Lung microvascular endothelial cell (primary cell): ENCODE results near the gene CNTFR. TPM values are rescaled to one million over a fixed set of nuclear protein-coding genes. Genes with fewer than 3 reads are reported as not detected.

ENCODE experiments used
- DNase-seq, 2 donors: peaks; one replicate each; pipeline versions ENCODE4 v3.0.0 to v3.0.0-alpha.2; 2010; ENCODE audit warnings: low read depth in 2 of 2
- total RNA-seq: library from RNA; depleted of rRNA; stranded (reverse); fragments of >200 nt; gene quantifications from 2 replicates; pipeline ENCODE4 v1.2.1, GENCODE V29; 2014

CNTFR gene
- total RNA-seq, 1 donor from 2014 or later: not detected

DNA sequence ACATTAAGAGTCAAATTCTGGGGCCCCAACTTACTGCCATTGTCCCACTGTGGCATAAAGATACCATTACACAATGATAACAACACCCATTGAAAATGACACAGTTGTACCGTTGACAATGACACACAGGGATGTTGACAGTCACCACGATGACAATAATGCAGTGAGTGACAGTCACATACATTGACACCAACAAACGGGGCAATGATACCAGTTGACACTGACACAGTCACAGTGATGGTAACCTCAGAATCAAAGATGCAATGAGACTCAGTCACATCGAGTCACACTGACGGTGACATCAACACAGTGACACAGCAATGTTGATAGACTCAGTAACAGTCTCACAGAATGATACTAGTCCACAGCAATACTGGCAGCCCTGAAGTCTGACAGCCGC, 16.9 kb downstream of the CNTFR start:
- no peak for DNase-seq

DNA sequence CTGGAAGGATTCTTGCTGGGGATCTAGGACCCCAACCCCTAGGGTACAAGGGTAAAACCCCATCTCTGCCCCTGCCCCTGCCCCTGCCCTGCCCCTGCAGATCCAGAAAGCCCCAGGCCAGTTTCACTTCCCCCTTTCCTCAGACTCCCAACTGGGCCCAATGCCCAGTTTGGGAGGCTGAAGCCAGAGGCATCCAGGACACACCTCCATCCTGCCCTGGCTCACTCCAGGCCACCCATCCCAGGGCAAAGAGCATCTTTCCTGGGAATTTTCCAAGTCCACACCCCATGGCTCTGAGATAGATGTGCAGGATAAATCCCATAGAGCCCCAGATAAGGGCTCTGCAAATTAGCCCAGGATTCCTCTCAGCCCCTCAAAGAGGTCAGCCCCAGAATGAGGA, 17.4 kb downstream of the CNTFR start:
- no peak for DNase-seq

DNA sequence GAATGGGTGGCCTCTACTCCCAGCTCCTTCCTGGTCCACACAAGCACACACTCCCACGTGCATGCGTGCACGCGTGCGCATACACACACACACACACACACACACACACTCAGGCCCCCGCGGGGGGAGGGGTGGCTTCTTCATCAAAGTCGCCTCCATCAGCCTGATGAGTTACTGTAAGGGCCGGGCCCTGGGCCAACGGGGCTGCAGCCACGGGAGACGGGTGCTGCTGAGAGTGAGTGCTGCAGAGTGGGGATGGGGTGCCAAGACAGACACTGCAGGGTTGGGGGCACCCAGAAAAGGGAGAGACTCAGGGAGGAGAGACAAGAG, 18.1 kb downstream of the CNTFR start:
- DNase-seq: no peak

DNA sequence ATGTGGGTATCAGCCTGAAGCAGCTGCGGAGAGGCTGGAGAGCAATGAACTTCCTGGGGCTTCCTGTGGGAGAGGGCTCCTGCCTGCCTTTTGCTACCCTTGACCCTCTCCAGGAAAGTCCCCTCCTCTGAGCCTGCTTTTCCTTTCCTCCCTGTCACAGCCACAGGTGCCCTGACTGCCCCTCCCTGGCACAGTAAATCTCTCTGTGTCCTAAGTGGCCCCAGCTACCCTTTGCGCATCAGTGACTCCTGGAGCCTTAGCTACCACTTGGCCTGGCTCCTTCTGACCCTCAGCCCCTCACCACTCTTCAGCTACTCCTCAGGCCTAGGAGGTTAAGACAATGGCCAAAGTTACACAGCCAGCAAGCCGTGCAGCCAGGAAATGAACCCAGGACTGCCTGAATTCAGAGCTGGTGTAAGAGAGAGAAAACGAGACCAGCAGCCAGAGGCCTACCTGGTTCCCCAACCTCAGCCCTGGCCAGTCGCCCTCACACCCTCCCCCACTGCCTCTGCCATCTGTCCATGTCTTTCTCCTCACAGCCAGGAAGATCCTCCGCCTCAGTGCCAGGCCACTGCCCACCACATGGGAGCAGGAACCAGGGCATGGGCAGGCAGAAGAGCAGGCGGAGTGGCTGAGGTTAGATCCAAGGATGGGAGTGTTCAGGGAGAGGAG, 18.6 kb downstream of the CNTFR start:
- no peak for DNase-seq

DNA sequence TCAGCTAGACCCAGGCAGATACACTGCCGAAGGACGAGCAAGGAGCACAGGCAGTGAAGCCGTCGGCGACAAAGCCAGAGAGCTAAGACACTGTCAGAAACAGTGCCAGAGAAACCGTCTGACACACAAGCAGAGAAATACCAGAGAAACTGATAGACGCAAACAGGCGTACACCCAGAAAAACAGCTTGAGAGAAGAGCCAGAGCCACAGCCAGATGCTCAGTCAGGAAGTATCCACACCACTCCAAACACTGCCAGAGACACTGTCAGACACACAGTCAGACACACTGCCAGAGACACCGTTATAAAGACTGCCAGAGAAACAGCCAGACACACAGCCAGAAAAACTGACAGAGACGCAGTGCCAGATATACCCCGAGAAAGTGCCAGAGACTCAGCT, 19.1 kb downstream of the CNTFR start:
- no peak for DNase-seq

DNA sequence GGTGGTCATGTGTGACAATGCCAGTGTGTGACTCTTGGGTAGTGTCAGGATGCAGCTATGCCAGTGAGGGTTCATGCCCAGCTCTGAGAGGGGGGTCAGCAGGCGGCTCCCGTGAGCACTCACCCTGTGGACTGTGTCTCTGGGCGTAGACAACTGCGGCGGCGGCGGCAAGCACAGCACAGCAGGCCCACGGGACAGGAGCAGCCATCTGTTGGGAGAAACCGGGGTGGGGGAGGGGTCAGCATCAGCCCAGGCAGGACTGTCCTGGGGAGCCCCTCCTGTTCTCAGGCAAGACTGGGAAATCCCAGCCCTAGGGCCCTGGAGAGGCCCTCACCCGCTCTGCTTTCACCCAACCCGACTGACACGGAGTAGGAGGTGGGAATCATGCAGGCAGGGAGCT, 20.8 kb downstream of the CNTFR start:
- DNase-seq: no peak

DNA sequence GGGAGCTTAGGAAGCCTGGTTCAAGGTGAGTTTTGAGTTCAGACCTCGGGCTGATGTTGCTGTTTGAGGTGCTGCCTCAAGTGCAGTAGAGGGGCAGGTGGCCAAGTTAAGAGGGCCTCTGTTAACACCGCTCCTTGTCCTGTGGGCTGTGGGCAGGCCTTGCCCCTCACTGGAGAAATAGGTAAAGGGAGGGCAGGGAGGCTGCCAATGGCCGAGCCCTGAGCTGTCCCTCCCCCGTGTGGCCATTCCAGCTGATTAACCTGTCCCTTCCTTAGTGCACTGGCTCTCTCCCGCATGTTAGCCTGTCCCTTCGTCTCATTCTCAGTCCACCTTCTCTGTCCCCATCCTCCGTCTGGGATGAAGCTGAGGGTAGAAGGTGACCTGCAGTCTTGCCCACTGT, 21.4 kb downstream of the CNTFR start:
- no peak for DNase-seq

DNA sequence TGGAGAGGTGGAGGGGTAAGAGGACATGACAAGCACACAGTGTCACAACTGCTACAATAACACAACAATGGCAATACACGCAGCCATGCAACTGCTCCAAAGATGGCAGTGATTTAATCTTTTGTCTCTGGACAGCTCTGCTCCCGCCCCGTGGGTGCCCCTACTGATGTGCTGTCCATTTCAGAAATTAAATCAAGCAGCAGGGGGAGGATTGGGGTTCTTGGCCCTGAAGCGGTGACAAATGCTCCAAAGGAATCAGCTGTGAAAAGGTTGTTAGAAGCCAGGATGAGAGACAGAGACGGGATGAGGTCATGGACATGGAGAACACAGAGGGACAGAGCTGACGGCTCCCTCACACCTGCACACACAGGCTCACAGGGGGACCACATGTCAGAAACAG, 22.6 kb downstream of the CNTFR start:
- no peak for DNase-seq

DNA sequence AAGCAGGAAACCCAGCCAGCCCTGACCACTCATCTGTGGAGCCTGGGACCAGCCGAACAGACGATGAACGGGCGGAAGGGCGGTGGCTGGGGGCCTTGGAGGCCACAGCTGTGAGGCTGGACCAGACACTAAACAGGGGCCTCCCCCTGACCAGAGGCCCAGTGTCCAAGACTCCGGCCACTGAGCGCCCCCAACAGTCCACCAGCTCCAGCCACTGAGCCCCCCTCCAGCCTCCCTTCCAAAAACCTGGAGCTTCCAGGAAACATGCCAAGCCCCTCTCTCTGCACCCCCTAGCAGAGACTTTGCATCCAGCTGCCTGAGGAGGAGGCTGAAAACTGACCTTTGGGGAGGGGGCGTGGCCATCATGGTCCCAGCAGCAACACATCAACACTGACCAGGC, 23.2 kb downstream of the CNTFR start:
- no peak for DNase-seq

DNA sequence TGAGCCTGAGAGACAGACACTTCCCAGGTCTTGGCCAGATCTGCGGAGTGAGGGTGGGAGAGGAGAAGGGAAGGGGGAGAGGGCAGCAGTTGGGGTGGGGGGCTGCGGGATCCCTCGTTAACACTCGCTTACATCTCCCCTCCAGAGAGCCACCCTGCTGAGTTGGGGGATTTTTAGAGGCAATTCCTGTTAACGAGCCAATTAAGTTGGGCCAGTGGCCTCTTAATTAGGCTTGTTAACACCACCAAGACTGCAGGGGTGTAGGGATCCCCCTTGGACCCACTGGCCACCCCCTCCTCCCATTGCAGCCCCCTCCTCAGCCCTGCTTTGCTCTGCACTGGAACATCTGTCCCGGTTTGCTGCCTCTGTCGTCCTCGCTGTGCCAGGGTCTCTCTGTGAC, 23.7 kb downstream of the CNTFR start:
- no peak for DNase-seq

DNA sequence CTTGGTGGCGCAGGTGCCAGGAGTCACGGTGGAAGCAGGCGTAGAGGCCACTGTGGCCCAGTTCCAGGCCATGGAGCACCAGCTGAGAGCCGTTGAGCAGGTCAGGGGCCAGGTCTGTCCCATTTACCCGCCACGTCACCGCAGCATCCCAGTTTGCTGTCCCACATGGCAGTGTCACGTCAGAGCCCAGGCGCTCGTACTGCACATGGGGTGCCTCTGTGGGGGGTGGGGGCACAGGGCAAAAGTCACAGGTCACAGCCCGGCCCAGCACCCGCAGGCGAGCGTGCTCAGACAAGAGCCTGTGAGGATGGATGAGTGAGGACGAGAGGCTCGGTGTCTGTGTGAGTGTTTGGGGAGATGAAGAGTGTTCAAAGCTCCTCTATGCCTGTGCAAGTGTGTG, 24.9 kb downstream of the CNTFR start:
- DNase-seq: no peak

DNA sequence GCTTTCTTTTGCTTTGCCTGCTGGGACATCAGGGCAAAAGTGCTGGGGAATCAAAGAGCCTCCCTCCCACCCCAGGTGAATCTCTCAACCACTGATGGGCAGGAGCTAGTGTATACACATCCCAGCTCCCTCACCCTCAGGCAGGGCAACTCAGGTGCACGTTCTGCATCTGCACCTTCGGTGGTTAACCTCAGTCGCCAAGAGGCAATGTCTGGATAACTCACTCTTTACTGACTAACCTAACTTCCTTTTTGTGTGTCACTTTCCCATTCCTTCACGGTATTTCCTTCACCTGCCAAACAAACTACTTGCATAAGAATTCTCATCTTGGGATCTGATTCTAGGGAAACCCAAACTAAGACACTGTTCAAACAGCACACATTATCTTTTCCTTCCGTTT, 26.3 kb downstream of the CNTFR start:
- no peak for DNase-seq

DNA sequence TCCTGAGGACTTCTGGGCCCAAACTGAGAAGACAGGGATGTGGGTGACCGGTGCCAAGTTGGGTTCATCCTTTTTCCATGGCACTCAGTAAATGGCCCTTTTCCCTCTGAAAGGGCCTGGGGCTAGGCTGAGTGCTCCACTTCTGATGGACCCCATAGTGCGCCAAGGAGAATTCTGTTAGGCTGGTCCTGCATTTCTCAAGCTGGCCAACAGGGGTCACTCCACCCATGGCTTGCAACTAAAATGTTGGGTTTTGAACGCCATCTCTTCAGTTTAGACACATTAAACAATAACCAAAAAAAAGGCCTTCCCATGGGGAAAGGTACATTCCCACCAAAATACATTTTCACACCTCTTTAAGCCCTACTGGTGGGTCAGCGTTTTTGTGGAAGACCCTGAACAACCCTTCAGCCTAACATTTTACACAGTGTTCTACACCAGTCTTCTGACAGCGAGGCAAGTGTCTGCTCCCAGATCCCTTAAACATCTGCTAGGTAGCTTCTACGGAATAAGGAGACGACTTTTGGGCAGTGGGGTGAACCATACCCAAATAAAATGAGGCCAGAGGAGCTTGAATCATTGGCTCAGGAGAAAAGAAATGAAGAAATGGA, 27.3 kb downstream of the CNTFR start:
- no peak for DNase-seq

DNA sequence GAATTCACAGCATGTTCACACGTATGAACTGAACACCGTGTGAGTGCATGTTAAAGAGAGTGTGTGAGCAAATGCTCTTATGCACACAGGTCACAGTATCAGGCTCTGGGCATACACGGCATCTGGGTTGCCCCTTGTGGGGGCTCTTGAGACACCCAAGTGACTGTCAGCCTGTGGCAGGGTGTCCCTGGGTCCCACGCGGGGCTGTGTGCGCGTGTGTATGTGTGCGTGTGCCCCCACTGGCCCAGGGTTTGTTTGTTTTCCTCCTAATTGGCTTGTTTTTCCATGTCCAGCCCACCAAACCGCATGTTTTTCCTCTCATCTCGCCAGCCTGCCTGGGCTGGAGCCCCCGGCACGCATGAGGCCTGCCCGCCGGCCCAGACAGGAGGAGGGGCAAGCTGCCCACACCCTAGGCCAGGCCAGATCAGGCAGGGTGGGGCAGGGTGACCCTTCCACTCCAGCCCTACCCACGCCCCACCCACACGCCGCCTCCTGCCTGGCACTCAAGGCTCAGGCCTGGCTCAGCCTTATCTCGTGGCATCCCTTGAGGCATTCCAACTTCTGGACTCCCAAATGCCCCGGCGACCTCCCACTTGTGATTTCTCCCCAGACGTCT, 28.8 kb downstream of the CNTFR start:
- DNase-seq: peak in 1 of 2 donors; percentile 21

DNA sequence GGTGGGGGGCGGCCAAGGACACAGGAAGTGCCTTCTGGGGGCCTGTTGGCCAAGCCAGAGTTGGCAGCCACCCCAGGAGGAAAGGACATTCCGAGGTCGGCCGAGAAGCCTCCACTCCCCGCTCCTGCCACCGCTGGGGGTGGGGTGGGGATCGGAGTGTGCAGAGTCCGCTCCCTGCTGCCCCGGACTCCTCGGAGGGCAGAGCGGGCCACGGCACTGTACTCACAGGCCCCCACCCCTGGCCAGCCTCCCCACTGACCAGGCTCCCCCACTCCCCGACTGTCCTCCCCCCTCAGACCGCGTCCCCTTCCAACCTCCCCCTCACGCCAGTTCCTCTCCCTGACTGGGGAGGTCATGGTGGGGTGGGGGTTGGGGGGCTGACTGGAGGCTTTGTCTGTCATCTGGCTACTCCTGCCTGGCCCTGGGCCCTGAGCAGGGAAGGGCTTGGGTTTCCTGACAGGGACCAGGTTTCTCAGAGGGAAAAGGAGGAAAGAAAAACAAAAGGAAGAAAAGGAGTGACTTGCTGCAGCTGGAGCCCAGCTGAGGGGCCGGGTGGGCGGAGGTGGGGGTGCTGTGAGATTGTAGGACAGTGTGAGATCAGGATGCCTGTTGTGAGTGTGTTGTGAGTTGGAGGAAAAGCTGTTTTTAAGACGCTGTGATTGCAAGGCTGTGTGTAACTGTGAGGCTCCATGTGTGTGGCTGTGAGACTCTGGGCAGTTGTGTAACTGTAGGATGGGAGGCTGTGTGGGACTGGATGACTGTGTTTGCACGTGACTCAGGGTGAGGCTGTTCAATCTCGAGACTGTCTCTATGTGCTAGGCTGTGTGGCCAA, 29.7 kb downstream of the CNTFR start:
- DNase-seq: peak in 1 of 2 donors; percentile 8

DNA sequence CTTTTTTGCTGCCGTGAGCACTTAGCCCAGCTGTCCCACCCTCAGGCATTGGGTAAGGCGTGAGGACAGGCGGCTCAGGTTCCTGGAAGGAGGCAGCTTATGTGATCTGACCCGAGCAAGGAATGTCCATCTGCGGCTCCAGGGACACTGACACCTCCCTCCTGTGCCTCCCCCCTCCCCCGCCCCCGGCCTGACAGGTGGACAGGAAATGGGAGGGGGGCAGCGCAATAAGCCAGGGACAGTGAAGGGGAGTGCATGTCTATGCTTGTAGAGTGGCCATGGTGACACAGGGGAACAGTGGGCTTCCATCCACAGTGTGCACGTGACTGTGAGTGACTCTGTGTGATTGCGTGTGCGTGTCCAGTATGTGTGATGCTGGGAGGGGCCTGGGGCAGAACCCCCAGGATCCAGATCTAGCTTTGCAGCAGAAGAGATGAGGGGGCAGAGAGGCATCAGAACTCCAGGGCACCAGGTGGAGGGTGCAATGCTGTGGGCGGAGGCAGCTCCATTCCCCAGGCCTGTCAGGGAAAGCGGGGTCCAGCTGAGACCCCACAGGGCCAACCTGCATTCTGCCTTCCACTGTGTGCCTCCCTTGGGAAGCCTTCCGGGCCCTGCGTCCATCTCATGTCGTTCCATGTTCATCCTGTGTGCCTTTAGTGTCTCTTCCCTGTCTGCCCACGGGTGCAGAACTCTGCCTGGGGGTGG, 30.5 kb downstream of the CNTFR start:
- no peak for DNase-seq

DNA sequence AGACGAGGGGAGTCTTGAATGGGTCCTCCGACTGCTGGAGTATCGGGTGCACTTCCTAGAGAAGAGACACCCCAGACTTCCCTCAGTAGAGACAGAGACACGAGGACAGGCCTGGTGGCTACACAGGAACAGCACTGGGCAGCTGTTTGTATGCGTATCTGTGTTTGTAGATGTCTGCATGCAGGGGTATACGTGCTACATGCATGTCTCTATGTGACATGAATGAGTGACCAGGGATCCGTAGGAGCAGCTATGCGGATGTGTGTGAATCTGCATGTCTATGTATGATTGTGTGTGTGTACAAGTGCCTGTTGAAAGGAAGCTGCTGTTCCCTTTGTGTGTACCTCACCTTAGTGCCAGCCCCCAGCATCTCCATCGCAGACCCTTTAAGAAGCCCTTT, 31.2 kb downstream of the CNTFR start:
- DNase-seq: no peak

DNA sequence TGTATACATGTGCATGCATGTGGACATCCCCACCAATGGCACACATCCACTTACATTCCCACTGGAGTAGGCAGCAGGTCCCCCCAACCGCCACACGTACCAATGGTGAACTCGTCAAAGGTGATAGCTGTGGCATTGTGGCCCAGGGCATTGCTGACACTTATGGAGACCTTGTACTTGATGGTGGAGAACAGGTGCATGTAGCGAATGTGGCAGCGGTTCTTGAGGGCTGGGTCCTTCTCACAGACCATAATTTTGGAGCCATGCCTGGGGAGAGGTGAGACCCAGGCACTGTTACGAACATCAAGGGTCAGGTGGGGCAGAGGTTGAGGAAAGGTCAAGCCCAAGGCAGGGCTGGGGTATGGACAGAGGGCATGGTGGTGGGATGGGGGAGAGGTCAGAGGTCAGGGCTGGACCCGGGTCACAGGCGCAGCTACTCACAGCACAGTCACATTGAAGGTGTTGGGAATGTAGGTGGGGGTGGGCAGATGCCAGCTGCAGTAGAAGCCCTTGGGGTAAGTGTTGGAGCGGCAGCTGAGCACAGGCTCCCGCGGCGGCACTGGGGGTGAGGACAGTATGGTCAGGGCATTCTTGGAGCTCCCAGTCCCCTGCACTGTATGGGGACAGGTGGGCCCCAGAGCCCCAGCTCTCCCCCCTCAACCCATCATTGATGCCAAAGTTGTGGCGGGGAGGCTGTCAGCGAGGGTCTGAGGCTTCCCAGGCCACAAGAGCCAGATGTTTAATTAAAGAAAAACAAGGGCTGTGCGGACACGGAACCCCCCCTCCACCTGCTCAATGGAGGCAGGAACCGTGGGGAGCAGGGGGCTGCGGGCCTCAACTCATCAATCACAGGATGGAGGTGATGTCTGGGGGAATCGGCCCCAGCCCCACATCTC, 31.9 kb downstream of the CNTFR start:
- DNase-seq: no peak

DNA sequence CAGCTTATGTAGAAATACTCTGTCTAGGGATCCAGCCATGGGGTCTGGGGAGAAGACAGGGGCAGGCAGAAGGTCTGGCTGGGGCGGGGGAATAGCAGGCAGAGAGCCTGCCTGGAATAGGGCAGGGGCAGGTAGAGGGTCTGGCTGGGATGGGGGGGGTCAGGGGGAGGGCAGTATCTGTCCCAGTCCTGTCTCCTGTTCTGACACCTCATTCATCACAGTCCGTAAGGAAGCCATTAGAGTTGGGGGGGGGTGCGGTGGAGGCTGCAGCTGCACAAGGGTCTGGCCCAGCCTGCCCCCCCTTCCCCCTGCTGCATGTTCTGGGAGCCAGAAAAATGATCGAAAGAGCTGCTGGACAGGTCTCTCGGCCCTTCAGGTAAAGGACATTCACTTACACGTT, 32.6 kb downstream of the CNTFR start:
- no peak for DNase-seq

DNA sequence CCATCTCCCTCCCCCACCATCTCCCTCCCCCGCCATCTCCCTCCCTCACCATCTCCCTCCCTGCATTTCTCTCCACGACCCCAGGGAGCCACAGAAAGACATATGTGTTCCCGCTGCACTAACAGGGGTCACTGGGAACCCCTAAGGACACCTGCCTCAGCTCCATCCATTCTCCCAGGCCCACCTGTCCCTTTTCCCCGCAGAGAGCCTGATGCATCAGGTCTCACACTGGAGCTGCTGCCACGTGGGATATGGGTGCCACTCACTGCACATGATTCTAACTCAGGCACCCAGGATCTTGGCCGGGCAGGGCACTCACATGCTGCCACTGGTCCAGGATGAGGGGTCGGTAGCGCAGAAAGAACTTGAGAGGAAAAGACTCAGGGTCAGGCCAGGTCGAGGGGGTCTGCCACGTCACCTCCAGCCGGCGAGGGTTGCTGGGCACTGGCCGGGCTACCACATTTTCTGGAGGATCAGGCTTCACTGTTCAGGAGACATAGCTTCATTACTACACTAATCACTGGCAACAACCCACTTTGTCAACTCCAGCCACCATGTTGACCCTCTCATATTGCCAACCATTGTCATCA, 33.5 kb downstream of the CNTFR start:
- no peak for DNase-seq
